HG03354 (cell line): ENCODE measurements around the gene COL25A1.

ENCODE experiments used
- ATAC-seq: cut with Tn5 transposase; IDR thresholded peaks from one replicate; pipeline ENCODE4 v1.9.1; 2021; ENCODE audit warnings: mild to moderate bottlenecking; ENCODE audit not compliant: unreplicated experiment, poor library complexity, severe bottlenecking

COL25A1 gene

DNA sequence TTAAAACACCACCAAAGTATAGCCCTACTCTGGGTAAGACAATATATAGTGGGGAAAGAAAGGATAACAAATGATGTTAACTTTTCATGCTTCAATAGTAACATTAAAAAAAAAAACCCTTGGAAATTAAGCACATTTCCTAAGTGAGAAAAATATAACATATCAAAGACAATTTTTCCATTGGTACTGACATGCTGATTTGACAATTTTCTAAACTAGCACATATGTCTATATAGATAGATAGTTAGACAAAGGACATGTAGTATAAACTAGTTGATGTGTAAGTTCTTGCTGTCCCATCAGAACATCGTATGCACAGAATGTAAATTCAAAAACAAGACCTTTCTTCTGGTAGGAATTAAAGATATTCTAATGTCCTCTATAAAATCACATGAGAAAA lies 492.4 kb downstream of the COL25A1 start:
- no peak for ATAC-seq

DNA sequence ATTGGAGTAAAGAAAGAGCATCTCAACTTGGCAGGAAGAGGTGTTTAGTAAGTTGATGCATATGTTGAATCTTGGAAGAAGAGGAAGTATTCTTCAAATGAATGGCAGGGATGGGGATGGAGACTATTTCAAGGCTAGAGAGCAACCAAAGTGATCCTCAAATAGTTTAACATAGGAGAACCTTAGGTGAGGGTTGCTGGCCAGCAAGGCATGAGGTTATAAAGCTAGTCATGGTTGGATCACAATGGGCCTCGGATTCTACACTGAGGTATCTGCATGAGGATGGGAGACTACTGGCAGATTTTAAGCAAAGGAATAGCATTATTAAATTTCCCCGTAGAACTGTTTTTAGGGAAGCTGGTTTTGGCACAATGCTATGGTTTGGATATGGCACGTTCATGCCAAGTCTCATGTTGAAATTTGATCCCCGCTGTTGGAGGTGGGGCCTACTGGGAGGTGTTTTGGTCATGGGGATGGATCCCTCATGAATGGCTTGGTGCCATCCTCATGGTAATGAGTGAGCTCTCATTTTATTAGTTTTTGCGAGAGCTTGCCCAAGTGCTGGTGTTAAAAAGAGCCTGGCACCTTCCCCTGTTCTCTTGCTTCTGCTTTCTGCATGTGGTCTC lies 497.7 kb downstream of the COL25A1 start:
- ATAC-seq = no peak

GRCh38 chr4:108799306-108799705 lies 503.2 kb downstream of the COL25A1 start:
- ATAC-seq = no peak

DNA sequence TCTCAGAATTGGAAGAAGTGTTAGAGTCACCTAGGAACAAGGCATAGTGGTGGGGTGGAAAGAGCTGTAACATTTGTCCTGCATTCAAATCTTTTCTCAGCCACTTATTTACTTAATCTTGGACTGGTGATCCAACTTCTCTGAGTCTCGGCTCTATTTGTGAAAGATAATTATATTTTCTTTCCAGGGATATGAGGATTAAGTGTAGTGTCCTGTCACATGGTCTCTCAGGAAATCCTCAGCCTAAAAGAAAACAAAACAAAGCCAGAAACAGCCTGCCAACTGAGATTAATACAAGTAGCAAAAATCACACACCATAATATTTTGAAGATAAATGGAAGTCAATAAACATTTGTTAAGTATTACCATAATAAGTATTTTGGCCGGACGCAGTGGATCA lies 506.3 kb downstream of the COL25A1 start:
- no peak for ATAC-seq

DNA sequence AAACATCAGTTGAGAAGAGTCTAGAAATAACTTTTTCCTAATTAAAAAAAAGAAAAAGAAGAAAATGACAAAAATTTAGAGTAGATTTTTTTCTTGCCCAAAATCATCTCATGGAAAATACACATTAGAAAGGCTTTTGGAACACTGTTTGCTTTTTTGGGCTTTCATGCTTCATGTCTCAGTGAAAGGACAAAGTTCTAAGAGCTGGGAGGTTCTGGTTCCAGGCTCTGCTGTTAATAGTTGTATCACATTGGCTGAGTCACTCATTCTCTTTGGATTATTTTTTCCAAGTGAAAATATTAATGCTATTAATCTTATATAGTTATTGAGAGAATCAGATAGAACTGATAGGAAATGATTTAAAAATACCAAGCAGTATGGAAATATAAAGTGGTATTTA lies 506.7 kb downstream of the COL25A1 start:
- ATAC-seq = no peak

DNA sequence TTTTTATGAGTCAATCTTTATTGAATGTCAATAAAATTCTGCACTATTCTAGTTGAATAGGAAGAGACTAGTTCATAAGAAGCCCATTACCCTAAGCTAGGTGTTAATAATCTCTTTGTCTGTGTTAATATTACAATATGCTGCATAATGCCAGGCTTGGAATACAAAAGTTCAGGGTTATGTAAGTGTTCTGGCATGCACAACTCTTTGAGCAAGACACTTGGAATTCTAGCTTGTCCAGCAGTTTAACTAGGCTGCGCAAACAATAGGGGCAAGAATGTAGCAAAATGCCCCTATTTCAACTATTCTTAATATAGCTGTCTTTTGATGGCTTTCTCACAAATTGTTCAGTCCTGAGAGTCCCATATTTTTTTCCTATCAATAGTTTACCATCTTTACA lies 508.3 kb downstream of the COL25A1 start:
- ATAC-seq = no peak

GRCh38 chr4:108793415-108793814 lies 509.0 kb downstream of the COL25A1 start:
- no peak for ATAC-seq

DNA sequence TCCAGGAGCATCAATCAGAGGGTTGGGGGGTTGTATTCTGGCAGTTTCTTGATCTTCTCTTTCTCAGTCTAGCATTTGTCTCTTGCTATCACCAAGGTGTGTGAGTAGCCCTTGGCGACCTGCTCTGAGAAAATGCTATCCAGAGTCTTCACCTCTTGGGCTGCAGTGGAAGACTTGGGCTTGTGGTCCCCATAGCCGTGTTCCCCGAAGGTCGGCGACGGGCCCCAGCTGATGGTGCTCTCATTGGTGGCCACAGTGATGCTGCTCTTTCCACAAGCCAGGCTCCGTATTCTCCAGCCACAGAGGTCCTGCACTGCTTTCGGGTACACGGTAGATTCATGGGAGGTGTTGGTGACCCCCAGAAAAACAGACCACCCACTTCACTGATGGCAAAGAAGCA lies 513.7 kb downstream of the COL25A1 start:
- no peak for ATAC-seq

DNA sequence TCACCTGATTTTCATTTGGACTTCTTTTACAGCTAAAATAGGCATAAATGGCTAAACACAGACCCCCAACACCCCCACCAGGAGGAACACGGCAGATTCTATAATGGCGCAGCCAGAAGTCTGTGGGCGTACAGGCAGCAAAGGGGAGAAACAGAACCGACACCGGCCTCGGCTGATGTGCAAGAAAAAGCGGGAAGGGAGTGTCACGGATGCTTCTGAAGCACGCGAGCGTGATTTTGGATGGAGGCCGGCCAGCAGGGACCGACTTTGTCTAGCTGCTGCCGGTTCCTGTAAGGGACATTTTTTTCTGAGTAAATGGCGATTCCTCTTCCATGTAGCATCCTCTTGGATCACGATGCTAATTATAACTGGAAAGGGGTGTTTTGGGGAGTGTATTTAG lies 514.7 kb downstream of the COL25A1 start:
- ATAC-seq = no peak

DNA sequence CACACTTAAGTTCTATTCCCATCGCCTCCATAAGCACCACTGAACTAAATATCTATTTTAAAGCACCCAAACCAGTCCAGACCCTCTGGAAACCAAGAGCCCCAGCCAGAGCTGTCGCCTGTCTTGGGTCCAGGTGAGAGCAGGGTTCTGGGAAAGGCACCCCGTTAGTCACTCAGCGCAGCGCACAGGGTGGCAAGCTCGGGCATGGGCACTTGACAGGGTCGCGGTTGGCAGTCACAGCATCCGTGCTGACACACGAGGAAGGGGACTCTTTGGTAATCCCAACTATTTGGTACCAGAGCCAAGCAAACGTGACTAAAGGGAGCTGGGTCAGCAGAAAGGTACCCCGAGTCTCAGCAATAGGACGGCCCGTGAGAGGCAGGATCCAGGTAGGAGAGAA lies 515.4 kb downstream of the COL25A1 start:
- ATAC-seq = no peak

GRCh38 chr4:108786351-108786750 lies 516.1 kb downstream of the COL25A1 start:
- no peak for ATAC-seq

GRCh38 chr4:108783665-108784463 lies 518.6 kb downstream of the COL25A1 start:
- no peak for ATAC-seq

- ATAC-seq = no peak
These were observed 522.5 kb downstream of the COL25A1 start for GRCh38 chr4:108779958-108780357.

DNA sequence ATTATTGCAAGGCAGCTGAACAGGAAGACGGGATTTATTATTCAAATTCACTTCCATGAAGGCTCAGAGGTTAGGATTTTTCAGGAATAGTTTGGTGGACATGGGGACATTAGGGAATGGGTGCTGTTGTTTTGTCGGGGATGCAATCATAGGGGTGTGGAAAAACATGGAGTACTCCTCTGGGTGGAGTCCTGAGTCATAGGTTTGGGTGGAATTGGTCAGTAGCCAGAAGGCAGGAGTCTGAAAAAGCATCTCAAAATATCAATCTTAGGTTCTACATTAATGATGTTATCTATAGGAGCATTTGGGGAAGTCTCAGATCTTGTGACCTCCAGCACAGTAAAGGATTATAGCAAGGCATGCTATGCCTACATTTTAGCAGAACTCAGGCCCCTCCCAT lies 525.1 kb downstream of the COL25A1 start:
- no peak for ATAC-seq

- ATAC-seq = no peak
These were observed 526.5 kb downstream of the COL25A1 start for GRCh38 chr4:108775921-108776320.

DNA sequence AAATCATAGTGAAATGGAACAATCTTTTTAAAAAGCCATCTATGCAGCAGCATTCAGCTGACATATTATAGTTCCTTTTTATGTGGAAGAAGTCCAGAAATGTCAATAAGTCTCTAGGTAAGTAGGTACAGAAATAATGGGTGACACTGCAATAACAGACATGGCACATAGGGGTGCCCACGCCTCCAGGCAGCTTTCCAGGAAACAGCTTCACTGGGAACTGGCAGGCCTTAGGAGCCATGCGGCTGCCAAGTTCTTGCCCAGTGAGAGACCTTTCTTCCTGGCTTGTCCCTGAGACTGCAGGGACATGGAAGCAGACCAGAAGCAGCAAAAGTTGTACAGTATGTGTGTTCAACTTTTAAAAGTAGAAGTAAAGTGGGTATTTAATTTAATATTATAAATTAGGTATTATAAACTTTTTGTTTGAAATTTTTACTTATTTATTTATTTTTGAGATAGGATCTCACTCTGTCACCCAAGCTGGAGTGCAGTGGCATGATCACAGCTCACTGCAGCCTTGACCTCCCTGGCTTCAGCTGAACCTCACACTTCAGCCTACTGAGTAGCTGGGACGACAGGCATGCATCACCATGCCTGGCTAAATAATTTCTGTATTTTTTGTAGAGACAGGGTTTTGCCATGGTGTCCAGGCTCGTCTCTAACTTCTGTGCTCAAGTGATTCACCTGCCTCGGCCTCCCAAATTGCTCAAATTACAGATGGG lies 527.5 kb downstream of the COL25A1 start:
- no peak for ATAC-seq

- ATAC-seq = no peak
These were observed 530.1 kb downstream of the COL25A1 start for GRCh38 chr4:108772402-108772801.

DNA sequence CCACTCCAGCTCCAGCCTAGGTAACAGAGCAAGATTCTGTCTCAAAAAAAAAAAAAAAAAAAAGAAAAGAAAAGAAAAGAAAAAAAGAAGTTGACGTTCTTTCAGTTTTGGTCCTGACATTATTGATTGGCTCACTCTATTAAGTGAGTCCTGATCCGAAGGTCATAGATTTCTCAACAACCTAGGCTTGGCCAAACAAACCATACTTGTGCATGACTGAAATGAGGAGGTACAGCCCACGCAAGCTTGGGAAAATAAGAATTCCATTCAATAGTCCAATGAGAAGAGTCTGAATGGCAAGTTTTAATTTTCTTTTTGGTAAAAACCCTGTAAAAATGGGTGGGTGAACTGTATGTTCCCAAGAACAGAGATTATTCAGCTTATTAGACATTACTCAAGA lies 536.4 kb downstream of the COL25A1 start:
- ATAC-seq = no peak

GRCh38 chr4:108763986-108764385 lies 538.5 kb downstream of the COL25A1 start:
- ATAC-seq = no peak

DNA sequence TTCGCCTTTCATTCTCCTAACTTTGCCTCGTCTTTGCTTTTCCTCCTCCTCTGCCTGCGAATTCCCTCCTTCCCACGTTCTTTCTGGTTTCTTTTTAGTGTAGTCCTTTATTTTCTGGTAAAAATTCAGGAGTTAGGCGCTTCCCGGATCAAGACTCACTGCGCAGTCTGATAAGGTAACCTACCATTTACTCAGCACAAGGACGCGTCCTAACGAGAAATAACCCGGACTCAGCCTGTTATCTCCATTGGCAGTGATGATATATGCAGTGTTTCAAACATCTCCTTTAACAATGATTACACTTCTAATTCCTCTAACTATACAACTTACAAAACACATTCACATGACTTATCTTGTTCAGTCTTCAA lies 539.2 kb downstream of the COL25A1 start:
- no peak for ATAC-seq
